ENCODE data around the gene ENC1.

Gene ENC1

DNA sequence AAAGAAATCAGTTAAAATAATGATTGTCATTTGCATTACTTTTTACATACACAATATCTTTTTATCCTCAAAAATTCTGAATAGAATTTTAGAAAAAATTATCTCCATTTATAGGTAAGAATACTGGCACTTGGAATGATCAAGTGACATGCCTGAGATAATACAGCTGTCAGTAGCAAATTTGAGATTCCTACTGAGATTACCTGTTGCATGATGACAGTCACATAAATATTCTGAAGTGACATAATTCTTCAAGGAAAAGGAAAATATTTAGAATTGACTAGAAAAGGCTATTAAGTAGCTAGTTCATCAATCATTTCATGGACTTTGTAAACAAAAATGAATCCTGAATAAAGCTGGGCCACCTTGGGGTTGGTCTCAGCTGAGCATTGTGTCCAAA is 15.2 kb upstream of the ENC1 start:
- DNase-seq, result no peak

DNA sequence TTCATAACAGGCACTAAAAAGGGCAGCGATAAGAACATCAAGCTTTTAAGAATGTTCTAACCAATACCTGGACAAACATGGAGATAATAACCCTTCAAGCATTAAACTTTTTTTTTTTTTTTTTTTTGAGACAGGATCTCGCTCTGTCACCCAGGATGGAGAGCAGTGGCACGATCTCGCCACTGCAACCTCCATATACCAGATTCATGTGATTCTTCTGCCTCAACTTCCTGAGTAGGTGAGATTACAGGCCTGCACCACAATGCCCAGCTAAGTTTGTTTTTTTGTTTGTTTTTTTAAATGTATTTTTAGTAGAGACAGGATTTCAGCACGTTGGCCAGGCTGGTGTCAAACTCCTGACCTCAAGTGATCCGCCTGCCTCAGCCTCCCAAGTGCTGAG is 14.7 kb upstream of the ENC1 start:
- no peak for DNase-seq

DNA sequence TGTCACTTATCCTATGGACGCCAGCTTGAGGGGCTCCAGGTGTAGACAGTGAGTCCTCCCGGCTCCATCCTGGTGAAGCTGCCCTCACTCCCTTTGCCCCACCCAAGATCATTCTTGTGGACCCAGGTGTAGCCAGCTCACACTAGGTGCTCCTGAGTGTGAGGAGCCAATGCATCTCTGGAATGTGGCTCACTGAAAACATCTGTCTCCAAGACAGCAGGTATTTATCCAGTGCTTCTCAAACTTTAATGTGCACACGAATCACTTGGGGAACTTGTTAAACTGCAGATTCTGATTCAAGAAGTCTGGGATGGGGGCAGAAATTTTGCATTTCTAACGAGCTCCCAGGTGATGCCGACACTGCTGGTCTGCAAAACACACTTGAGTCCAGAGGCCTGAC is 13.5 kb upstream of the ENC1 start:
- no peak for DNase-seq

DNA sequence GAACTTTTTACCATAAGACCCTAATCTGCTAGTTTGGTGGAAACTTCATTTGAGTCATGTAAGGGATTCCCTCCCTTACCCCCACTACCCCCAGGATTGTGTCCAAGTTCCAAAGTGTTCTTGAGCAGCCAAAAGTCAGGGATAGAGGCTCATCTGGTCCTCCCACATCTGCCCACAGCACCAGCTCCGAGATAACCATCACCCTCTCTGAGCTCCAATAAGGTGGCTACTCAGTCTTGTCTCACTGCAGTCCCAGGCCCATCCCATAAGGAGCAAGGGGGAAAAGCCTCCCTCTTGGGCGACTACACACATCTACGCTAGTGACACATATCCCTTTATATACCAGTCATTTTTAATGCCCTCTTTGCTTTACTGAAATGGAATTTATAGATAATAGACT is 12.0 kb upstream of the ENC1 start:
- DNase-seq, result no peak

DNA sequence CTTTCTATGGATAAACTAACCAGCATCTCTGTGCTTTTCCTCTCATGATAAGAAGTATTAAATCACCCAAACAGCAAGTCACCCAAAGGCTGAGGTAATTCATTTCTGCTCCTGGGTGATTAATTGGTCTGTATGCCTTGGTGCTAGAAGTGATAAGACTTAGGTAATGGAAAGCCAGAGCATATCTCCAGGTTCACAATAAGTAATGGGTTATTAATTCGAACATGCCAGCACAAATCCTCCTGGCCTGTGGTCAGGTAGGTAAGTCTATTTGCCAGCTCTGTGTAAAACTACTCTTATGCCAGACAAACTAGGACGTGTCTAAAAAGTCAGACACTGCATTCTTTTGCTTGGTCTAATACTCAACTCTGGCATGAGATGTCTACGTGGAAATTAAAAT is 11.2 kb upstream of the ENC1 start:
- DNase-seq, result no peak

DNA sequence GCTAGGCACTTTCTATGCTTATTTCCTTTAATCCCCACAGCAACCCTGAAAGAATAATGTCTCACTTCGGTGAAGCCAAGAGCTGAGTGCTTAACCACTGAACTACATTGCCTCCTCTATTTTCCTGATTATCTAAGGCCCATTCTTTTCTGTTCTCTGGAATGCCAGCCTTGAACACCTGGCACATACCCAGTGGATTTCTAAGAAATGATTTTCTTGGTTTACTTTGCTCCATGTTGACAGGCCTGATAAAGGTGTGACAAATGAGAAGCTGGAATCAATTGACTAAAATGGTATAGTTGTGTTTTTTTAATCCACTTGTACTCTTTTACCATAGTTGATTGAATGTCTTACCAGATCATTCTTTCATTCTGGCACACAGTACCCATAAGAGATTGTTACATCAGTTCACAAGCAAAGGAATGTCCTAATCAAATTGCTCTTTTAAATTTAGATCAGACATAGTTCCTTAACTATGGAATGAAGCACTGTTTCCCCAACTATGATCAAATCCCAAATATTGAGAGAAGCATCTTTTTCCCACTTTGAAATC is 9.0 kb upstream of the ENC1 start:
- no peak for DNase-seq

DNA sequence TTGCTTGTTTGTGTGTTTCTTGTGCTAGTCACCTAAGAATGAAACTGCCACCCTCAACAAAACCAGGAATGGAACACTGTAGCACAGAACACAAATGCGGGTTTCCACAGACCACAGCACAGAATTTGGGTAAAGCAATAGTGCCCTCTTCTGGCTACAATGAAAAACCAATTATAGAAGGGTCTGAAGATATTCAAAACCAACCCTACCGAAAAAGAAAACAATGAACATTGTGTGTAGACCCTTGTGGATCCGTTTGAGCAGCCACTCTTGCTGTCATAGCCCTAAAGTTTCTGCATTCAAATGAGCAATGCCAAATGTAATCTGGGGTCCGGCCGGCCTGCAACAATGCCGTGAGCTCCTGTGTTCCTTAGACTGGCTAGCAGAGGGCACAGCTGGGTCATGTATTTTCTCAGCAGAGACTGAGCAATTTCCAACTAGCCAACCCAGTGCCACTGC is 8.3 kb upstream of the ENC1 start:
- no peak for DNase-seq

DNA sequence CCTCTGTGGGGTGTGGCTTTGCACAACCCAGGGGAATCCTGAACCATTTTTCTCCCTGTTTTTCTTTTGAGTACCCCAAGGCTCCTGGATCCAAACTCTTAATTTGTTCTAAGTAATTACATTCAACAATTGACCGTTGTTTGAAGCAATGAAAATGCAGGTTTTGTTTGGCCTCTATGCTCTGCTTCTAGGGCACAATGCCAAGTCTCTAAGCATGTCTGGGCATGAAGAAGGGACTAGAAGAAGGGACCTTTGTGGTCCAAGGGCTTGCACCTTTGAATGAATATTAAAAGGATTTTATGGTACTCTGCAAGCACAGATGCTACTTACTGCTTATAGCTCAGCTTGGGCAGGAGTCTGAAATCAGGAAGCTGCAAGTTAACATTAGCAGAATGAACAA is 6.6 kb upstream of the ENC1 start:
- no peak for DNase-seq

DNA sequence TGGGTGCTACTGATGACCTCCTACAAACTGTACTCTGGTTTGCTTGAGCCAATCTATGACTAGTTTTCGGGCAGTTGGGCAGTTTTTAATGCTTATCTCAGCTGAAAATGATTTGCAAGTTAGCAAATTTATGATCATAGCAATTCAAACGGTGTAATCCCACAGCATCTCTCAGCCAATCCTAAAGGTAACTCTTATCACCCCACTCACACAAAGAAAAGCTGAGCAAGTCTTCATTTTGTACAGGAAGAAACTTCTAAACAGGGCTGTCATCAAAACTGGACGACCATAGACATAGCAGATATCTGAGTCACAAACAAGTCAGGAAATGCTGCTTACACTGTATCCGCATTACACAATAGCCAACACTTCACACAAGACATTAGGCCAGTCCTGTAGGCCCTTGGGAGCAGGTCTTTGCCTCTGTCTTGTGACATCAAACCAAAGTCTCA is 2.6 kb upstream of the ENC1 start:
- DNase-seq, result peak; percentile 50

DNA sequence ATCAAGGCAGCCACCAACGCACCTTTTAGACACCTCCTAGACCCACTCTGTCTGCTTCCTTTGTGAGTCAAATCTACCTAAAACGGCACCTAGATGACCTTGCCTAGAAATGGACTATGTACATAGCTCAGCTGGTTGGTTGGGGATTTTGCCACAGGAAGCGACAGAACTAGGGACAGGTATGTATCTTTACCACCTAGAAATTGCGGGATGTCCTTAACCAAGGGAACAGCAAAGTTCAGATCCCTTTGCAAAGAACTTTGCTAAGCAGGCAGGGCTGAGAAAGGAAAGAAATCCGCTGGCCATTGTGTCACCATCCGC is 2.0 kb upstream of the ENC1 start:
- no peak for DNase-seq

DNA sequence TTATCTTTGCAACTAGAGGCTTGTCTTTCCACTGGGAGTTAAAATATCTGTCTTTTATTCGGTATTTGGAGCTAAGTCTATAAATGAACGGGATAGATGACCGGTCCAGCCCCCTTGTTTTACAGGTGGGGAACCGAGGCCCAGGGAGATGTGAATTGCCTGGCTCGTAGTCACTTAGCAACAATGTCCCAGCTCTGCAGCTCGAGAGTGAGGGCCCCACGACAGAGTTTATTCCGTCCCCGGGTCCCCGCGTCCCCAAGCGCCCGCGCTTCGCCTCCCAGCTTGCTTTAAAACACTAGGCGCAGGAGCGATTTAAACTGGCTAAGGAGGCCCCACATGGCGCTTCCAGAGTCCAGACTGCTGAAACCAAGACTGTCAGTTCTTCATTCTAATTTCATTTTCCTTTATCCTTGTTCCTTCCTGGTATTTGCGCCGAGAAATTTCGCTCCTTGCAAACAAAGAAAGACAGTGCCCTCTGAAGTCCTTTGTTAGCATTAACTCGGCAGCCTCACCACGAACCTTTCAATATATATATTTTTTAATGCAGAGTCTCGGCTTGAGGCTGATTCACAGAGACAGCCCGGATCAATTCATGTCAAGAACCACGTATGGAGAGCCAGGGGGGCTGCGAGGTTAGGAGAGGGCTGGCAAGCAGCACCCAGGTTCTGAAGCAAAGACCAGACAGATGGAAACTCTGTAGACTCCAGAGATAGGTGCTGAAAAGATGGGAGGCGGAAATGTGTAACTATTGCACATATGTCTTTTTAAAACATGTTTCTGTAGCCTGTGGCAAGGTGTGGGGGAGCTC is 1.4 kb upstream of the ENC1 start:
- peak; percentile 21 for DNase-seq

DNA sequence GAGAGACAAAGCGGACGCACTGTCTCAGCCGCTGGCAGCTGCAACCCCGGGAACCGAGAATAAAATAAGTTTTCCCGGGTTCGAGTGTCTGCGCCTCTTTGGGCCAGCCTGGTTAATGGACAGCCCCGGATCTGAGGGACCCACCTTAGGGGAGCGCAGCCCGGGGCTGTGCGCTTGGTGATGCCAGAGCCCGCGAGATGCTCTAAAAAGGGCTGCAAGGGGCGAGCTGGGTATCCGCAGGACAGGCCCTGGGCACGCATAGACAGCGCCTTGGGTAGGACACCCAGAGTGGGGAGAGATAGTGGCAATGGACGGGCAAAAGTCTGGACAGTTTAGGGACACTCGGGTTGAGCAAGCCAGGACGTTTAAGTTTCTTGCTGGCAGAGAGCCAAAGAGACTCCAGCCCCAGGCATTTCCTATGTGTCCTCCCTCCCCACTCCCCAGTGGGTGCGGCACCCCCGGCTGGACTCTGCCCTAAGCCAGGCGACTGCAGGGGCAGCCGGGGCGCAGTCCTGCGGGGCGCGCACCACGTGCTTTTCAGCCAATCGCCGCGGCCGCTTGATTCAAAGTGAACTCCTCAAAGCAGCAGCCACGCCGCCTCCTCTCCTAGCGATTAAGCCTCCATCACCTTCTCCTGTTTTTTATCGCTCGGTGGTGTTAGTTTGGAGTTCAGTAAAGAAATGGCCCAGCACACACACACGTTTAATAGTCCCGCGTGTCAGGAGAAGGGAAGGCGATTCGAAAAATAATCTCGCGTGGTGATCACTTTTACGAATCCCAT is 616 bp upstream of the ENC1 start:
- DNase-seq, result no peak

DNA sequence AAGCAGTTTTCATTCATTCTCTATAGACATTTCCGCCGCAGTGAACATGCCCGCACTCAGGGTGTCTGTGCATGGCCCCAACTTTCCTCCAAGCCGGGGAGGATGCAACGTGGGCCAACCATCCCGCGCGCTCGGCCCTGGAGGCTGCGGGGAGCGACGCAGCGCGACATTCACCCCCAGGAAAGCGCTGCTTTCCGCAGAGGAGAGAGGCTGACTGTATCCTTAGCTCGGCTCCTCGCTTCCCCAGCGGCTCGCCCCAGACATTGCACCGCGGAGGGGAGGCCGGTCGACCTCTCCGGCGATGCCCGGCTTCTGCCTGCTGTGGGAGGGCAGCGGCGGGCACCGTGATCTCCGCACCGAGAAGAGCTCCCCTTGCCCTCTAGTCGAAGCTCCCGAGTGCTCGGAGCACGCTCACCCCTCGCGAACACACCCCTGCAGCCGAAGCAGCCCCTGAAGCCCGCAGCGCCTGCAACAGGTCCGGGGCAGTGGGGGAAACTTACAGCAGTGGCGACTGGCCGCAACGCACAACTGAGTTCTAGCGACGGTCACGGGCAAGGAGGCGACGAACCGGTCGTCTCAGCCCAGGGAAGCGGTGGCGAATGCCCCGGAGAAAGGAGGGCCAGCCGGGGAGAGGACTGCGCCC is 600 bp downstream of the ENC1 start:
- DNase-seq, result no peak

DNA sequence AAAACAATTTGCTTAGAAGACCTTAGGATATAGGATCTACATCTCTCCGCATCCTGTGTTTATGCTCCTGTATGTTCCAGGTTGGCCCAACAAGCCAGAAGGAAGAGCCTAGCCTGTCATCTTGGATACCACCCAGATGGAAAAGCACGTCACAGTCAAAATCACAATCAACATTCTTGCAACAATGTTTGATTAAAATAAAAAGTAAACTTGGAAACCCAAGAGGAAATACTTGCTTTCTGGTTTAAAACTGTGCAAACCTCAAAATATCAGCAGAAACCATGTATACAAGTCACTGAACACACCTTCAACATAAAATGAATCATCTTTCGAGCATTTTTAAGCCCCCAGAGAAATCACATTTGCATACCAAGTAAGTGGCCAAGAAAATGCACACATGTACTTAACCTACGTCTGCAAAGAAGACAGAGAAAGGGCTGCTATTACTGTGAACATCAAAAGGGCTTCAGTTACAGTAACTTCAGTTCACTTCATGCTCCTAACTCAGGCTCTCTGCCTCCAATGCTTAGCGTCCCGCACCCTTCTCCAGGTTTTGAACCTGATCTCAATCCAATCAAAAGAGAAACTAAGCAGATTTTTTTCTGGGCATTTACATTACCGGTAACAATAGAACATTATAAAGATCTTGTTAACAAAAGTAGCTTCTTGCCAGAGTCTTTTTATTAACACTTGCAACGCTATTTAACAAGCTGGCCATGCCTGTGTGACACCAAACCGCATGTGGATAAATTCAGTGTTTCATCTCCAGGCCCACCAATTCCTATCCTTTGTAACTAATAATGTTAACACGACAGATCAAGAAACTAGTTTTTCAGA is 1.3 kb downstream of the ENC1 start:
- no peak for DNase-seq

DNA sequence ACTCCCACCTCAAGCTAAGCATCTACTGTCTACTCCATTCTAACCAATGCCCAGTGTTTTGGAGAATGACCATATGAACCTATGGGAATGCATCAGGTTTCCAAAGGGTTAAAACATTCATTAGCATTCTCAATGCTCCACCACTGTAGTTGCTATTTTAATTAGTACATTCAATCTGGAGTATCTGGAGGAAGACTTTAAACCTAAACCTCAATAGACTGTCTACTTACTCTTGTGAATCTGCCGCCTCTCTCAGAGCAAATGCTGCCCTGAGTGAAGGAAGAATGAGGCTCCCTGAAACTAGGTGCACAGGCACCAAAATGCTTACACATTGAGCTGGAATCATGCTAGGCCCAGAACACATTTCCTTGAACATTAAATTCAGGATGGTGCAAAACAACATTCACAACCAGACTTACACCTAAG is 2.0 kb downstream of the ENC1 start:
- no peak for DNase-seq

DNA sequence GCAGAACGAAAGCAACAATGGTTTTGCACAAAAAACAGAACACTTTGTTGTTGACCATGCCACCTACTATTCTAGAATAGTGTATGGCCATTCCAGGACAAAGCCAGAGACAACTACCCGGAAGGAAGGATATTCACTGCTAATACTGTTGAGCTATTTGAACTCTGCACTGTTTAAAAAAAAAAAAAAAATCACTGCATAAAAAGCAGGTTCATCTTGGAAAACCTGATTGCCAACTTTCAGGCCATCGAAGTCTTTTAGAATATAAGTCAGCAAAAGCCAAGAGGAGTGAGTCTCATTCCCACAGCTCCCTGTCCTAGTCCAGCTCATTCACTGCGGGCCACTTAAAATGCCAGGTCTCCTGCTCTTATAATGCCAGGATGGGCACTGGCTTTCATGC is 4.0 kb downstream of the ENC1 start:
- no peak for DNase-seq

DNA sequence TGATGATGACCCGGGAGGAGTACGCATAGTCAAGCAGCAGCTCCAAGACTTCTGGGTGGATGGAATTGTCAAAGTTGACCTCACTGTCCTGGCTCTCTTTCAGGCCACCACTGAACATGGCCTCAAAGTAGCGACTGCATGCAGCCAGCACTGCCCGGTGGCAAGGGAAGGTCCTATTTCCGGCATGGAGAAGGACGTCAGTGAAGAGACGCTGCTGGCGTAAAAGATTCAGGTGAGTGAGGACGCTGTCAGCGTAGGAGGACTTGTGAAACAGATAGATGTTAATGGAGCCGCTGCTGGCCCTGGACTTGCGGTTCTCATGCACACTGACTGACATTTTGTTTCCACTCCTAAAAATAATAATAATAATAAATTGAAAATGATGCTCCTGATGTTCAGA is 4.4 kb downstream of the ENC1 start:
- DNase-seq, result no peak

DNA sequence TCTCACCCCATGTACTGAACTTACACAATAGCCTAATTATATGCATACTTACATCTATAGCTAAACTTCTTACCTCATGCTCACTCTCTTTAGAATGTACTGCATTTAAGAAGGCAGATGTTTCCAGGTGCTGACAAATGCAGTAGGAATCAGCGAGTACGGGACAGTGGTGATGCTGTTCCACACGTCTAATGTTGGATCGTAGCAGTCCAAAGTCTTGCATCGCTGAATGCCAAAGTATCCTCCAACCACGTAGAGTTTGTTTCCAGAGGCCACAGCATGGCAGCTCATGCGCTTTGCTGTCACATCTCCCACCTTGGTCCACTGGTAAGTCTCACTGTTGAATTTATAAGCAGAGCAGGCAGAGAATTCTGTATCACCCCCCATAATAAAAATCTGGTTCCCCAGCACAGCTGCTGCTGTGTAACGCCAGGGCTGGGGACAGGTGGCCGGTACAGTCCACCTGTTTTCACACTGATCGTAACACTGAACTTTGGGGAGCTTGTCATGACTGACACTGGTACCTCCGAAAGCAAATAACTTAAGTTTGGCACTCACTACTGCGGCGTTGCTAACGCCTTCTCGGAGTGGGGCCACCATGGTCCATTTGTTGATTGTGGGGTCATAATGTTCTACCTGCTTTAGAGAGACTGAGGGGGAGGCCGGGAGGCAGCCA is 5.8 kb downstream of the ENC1 start:
- no peak for DNase-seq

DNA sequence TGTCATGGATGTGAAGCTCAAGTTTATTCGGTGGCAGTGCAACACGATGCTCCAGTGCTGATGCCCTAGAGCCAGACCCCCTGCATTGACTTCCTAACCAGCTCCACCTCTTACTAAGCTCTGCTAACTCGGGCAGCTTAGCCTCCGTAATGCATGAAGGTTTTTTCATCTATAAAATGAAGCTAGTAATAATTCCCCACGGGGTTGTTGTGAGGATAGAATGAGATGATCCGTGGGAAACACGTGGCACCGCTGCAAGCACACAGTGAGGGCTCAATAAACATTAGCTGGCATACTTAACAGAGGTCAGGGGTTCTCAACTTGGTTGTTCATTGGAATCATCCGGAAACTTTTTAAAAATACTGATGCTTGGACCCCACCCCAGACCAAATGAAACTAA is 6.8 kb downstream of the ENC1 start:
- DNase-seq, result no peak

DNA sequence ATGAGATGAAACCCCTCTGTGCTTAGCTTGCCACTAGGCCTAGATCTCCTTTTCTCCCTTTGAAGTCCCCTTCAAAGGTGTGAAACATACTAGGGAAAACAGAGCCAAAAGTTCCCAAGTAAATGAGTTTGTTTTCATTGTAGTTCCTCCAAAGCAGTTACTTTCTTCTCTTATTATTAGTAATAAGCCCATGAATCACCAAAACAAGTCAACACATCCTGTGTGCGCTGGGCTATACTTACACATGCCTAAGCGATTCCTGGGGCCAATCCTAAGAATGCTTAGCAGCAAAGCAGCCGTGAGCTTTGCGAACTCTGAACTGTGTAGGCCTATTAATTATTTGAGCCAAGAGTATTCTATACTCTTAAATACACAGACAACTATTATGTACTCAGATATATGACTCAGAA is 7.6 kb downstream of the ENC1 start:
- DNase-seq, result no peak

DNA sequence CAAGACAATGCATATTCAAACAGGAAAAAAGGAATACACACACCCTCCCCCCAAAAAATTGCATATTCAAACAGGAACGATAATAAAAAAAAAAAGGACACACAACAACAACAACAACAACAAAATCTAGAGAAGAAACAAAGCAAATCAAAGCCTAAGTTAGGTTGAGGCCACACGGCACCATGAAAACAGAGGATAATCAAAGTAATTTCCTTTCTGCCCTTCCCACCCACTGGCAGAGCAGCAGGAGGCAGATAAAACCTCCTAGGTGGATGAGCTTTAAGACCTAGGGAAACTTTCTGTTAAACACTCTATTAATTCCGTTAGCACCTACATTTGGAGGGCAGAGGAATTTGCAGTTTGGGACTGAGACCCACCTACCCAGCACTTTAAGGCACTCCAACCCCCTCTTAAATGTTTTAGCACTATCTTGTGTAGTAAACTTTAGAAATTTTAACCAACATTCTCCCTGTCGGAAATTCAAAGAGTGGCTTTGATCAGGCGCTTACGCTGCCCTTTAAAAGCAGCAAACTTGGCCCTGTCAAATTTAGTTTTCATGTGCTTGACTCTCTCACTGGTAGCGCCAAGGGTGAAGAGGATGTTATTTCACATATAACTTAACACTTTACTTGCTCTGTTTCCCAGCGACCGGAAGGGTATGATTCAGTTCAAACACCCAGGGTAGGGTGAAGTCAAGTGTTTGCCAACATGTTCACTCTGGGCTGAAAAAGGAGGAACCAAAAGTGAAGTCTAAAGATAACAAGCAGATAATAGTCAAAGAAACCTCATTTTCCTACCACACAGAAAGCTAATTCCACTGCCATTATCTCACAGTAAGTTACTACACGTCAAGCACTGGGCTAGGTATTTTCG is 9.2 kb downstream of the ENC1 start:
- DNase-seq, result peak; percentile 77
